Ascending aorta (tissue), 2 donors: ENCODE measurements around the gene CEP152. TPM values are rescaled to one million over a fixed set of nuclear protein-coding genes. Genes with fewer than 3 reads are reported as not detected.
"Not testable (repeated sequence)": the region's sequence is repeated elsewhere in the genome, so short reads cannot be mapped to it uniquely, and the experiment has no call there.

ENCODE experiments used
- DNase-seq, 2 donors: peaks; one replicate each; pipeline ENCODE4 v3.0.0-alpha.2; 2019; ENCODE audit warnings: low spot score in 2 of 2
- H3K27ac ChIP-seq, 2 donors: fragments of 200-600 bp; sonication (generic); one replicate each; pipeline ENCODE4 v1.5.1; 2016 to 2017; ENCODE audit warnings: mild to moderate bottlenecking in 1 of 2
- H3K27me3 ChIP-seq: fragments of 200-600 bp; sonication (generic); one replicate; pipeline ENCODE4 v1.5.1; 2017
- H3K36me3 ChIP-seq, 2 donors: fragments of 200-600 bp; sonication (generic); one replicate each; pipeline ENCODE4 v1.5.1; 2016
- H3K4me1 ChIP-seq, 2 donors: fragments of 200-600 bp; sonication (generic); one replicate each; pipeline ENCODE4 v1.5.1; 2016 to 2017; ENCODE audit warnings: mild to moderate bottlenecking in 1 of 2
- H3K4me3 ChIP-seq, 2 donors: fragments of 200-600 bp; sonication (generic); one replicate each; pipeline ENCODE4 v1.5.1; 2016 to 2017; ENCODE audit warnings: mild to moderate bottlenecking in 1 of 2
- H3K9me3 ChIP-seq, 2 donors: fragments of 200-600 bp; sonication (generic); one replicate each; pipeline ENCODE4 v1.5.1; 2016
- CTCF ChIP-seq, 3 experiments: fragments of 200-600 bp in 2 of 3; fragments of 450-650 bp in 1 of 3; sonication (generic) in 2 of 3; IDR thresholded peaks; one replicate each; pipeline ENCODE4 v1.5.1; 2016 to 2019; ENCODE audit warnings: antibody characterized with exemption in 3 of 3, mild to moderate bottlenecking in 1 of 3, moderate library complexity in 1 of 3
- intact Hi-C: fragments of 100-400 bp; cut with DNase I; formaldehyde crosslinking; loops from one replicate; pipeline ENCODE4 v1.15.1; 2023
- total RNA-seq: library from RNA; depleted of rRNA; stranded (reverse); fragments of >200 nt; gene quantifications from one replicate; pipeline ENCODE4 v1.1.0, GENCODE V29; 2016

Gene CEP152
- 1.1 TPM for total RNA-seq

- peak; percentile 97 to 99 for DNase-seq
- Histone ChIP-seq H3K4me1 (peaks cover 3% of the 10 kb centered on the region in 2 donors), H3K27ac (peak within 1 kb of the TSS in 1 of 2 donors; percentile 37), H3K27me3 (no peaks in the 10 kb centered on the region), H3K4me3 (peak within 1 kb of the TSS; percentile 65 to 96), H3K36me3 (no peaks in the 10 kb centered on the region), H3K9me3 (no peaks in the 10 kb centered on the region)
- intact Hi-C loops: loop anchor here (5.0 kb wide), 1 partner anchor 163 kb away; the partner anchor contains the start of gene FBN1
- no peak for TF ChIP-seq CTCF (IDR thresholded peaks at IDR 0.05)
Observed at GRCh38 chr15:48810414-48811324, at the start of gene CEP152. Gene CEP152 (minus strand): TSS chr15:48811069. CDS start chr15:48805649, 5,420 bp downstream.

GRCh38 chr15:48859426-48859825 lies 48.6 kb upstream of the CEP152 start:
- H3K36me3 ChIP-seq: no peaks in the 10 kb centered on the region
- H3K9me3 ChIP-seq: no peaks in the 10 kb centered on the region
- TF ChIP-seq CTCF (IDR thresholded peaks at IDR 0.05): no peak
- H3K27me3 ChIP-seq: no peaks in the 10 kb centered on the region
- intact Hi-C loops: no loop called here
- H3K27ac ChIP-seq: no peak overlapping the region
- no peak for DNase-seq
- no peaks in the 10 kb centered on the region for H3K4me1 ChIP-seq
- H3K4me3 ChIP-seq: no peak overlapping the region

- H3K4me3 ChIP-seq: no peak overlapping the region
- H3K27ac ChIP-seq: no peak overlapping the region
- TF ChIP-seq CTCF (IDR thresholded peaks at IDR 0.05): no peak
- no peaks in the 10 kb centered on the region for H3K27me3 ChIP-seq
- intact Hi-C loops: no loop called here
- H3K36me3 ChIP-seq: no peaks in the 10 kb centered on the region
- no peaks in the 10 kb centered on the region for H3K4me1 ChIP-seq
- no peak for DNase-seq
- H3K9me3 ChIP-seq: no peaks in the 10 kb centered on the region
Observed at GRCh38 chr15:48858401-48858800, 47.5 kb upstream of the CEP152 start.

GRCh38 chr15:48856942-48857341 lies 46.1 kb upstream of the CEP152 start:
- Histone ChIP-seq H3K4me1 (no peaks in the 10 kb centered on the region), H3K27ac (no peak overlapping the region), H3K9me3 (no peaks in the 10 kb centered on the region), H3K4me3 (no peak overlapping the region), H3K27me3 (no peaks in the 10 kb centered on the region), H3K36me3 (no peaks in the 10 kb centered on the region)
- no peak for TF ChIP-seq CTCF (IDR thresholded peaks at IDR 0.05)
- intact Hi-C loops: no loop called here
- DNase-seq: no peak

- intact Hi-C loops: no loop called here
- Histone ChIP-seq H3K36me3 (no peaks in the 10 kb centered on the region), H3K9me3 (no peaks in the 10 kb centered on the region), H3K4me3 (no peak overlapping the region), H3K27me3 (no peaks in the 10 kb centered on the region), H3K27ac (no peak overlapping the region), H3K4me1 (no peaks in the 10 kb centered on the region)
- no peak for DNase-seq
- TF ChIP-seq CTCF (IDR thresholded peaks at IDR 0.05): peak in 1 of 3 experiments; percentile 37
Observed at GRCh38 chr15:48855501-48856440, 44.9 kb upstream of the CEP152 start.

GRCh38 chr15:48854434-48854833 lies 43.6 kb upstream of the CEP152 start:
- H3K9me3 ChIP-seq, H3K4me1 ChIP-seq, intact Hi-C loops, H3K27me3 ChIP-seq, H3K27ac ChIP-seq, H3K4me3 ChIP-seq, H3K36me3 ChIP-seq, DNase-seq: not testable (repeated sequence)
